Measurements from ENCODE around the gene PCDHGB2.

Gene PCDHGB2

DNA sequence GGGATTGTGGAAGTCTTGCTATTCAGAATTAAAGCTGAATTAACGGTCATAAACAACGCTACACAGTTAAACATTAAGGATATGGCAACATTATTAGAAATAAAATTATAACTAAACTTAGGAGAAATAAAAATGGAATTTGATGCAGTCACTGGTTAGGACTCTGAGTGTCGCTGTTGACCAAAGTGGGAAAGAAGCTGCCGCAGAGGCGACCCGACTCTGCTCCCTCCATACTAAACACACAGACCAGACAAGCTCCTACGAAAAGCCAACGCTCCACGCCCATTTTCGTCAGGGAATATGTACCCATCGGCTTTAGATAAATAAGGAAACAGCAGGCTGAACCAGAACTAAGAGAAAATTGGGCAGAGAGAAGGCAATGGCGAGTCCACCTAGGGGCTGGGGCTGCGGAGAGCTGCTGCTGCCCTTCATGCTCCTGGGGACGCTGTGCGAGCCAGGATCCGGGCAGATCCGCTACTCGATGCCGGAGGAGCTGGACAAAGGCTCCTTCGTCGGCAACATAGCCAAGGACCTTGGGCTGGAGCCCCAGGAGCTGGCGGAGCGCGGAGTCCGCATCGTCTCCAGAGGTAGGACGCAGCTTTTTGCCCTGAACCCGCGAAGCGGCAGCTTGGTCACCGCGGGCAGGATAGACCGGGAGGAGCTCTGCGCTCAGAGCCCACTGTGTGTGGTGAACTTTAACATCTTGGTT, 4.3 kb downstream of the PCDHGB2 start, which contains the start of gene PCDHGA5:
TSS of gene PCDHGA5 (plus strand) at position 211 of the 709 bp plus-strand sequence. CDS start at position 380, 169 bp downstream.
- TF ChIP-seq POLR2AphosphoS5 (IDR thresholded peaks at IDR 0.05; ENCODE audit: low read depth) (no peak), GABPA (IDR thresholded peaks at IDR 0.05; ENCODE audit: low read depth) (no peak), SPI1 (IDR thresholded peaks at IDR 0.05; ENCODE audit: borderline replicate concordance, low read depth) (no peak), CTCF (IDR thresholded peaks at IDR 0.05; ENCODE audit: insufficient read depth, low read length) (no peak), REST (IDR thresholded peaks at IDR 0.05; ENCODE audit: insufficient replicate concordance, low read depth) (no peak)
- peak within 1 kb of the TSS; percentile 16 for H3K4me3 ChIP-seq (replicated peaks; ENCODE audit: insufficient read depth, low read length)
- no peaks in the 10 kb centered on the region for H3K27me3 ChIP-seq (ENCODE audit: insufficient read depth, poor library complexity, severe bottlenecking)
- no peak within 1 kb of the TSS for H3K27ac ChIP-seq (replicated peaks)
- DNase-seq (ENCODE audit: low read depth in 1 of 2, low spot score in 1 of 2), result no peak

GRCh38 chr5:141366016-141366896, 6.5 kb downstream of the PCDHGB2 start:
- Histone ChIP-seq H3K4me3 (replicated peaks; ENCODE audit: insufficient read depth, low read length) (no peak overlapping the region), H3K27ac (replicated peaks) (no peak overlapping the region), H3K27me3 (ENCODE audit: insufficient read depth, poor library complexity, severe bottlenecking) (no peaks in the 10 kb centered on the region)
- no peak for DNase-seq (ENCODE audit: low read depth in 1 of 2, low spot score in 1 of 2)
- TF ChIP-seq CTCF (IDR thresholded peaks at IDR 0.05; ENCODE audit: insufficient read depth, low read length), result no peak
- no peak for TF ChIP-seq REST (IDR thresholded peaks at IDR 0.05; ENCODE audit: insufficient replicate concordance, low read depth)
- no peak for TF ChIP-seq GABPA (IDR thresholded peaks at IDR 0.05; ENCODE audit: low read depth)
- TF ChIP-seq SPI1 (IDR thresholded peaks at IDR 0.05; ENCODE audit: borderline replicate concordance, low read depth), result no peak
- TF ChIP-seq POLR2AphosphoS5 (IDR thresholded peaks at IDR 0.05; ENCODE audit: low read depth), result no peak

DNA sequence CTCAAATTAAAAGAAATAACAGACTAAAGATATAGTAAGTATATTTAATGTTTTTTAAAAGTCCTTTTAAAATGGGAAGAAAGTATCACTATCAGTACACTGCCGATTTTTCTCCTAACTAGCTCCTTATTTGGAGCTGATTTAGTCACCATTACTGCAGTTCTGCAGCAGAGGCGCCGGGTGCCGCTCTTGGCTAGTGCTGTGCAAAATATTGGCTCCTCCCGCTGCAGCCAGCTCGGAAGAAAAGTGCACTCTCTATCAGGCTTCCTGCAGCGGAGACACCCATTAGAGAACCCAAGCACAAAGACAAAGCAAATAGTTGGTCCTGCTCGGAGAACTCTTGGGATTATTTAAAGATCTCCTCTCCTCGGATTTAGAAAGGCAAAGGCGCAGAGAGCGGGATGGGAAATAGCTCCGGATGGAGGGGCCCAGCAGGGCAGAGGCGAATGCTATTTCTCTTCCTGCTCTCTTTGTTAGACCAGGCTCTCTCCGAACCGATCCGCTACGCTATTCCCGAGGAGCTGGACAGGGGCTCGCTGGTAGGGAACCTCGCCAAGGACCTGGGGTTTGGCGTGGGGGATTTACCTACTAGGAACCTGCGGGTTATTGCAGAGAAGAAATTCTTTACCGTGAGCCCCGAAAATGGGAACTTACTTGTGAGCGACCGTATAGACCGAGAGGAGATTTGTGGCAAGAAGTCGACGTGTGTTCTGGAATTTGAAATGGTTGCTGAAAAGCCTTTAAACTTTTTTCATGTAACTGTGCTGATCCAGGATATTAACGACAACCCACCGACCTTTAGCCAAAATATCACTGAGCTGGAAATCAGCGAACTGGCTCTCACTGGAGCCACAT, 10.4 kb downstream of the PCDHGB2 start, which contains the start of gene PCDHGB3:
TSS of gene PCDHGB3 (plus strand) at position 249 of the 855 bp plus-strand sequence. CDS start at position 402, 153 bp downstream.
- peak within 1 kb of the TSS; percentile 56 for H3K4me3 ChIP-seq (replicated peaks; ENCODE audit: insufficient read depth, low read length)
- no peaks in the 10 kb centered on the region for H3K27me3 ChIP-seq (ENCODE audit: insufficient read depth, poor library complexity, severe bottlenecking)
- no peak for TF ChIP-seq GABPA (IDR thresholded peaks at IDR 0.05; ENCODE audit: low read depth)
- peak; percentile 70 for TF ChIP-seq CTCF (IDR thresholded peaks at IDR 0.05; ENCODE audit: insufficient read depth, low read length)
- TF ChIP-seq REST (IDR thresholded peaks at IDR 0.05; ENCODE audit: insufficient replicate concordance, low read depth), result peak; percentile 27
- H3K27ac ChIP-seq (replicated peaks), result no peak within 1 kb of the TSS
- DNase-seq (ENCODE audit: low read depth in 1 of 2, low spot score in 1 of 2), result peak; percentile 55 to 81

Measured in HL-60 (cell line).